HG03139 (cell line): Measurements from ENCODE around the gene EIF2S1.
"Not testable (repeated sequence)": the region's sequence is repeated elsewhere in the genome, so short reads cannot be mapped to it uniquely, and the experiment has no call there.

ENCODE experiments used
- ATAC-seq: cut with Tn5 transposase; IDR thresholded peaks from one replicate; pipeline ENCODE4 v1.9.1; 2021; ENCODE audit not compliant: unreplicated experiment

The EIF2S1 gene

GRCh38 chr14:67410313-67410712 lies 50.2 kb downstream of the EIF2S1 start:
- no peak for ATAC-seq

GRCh38 chr14:67411370-67411769 lies 51.2 kb downstream of the EIF2S1 start:
- no peak for ATAC-seq

GRCh38 chr14:67411820-67412421 lies 51.8 kb downstream of the EIF2S1 start, which contains the start of gene PLEK2:
TSS of gene PLEK2 (minus strand) at chr14:67412165. CDS start at chr14:67412059, 106 bp downstream.
- no peak for ATAC-seq

- ATAC-seq = no peak
Measured at GRCh38 chr14:67413806-67414769, 54.0 kb downstream of the EIF2S1 start.

DNA sequence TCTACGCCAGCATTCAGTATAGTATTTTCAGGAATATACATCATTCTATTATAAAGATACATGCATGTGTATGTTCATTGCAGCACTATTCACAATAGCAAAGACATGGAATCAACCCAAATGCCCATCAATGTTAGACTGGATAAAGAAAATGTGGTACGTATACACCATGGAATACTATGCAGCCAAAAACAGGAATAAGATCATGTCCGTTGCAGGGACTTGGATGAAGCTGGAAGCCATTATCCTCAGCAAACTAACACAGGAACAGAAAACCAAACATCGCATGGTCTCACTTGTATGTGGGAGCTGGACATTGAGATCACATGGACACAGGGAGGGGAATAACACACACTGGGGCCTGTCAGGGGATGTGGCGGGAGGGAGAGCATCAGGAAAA lies 55.5 kb downstream of the EIF2S1 start:
- ATAC-seq = not testable (repeated sequence)

DNA sequence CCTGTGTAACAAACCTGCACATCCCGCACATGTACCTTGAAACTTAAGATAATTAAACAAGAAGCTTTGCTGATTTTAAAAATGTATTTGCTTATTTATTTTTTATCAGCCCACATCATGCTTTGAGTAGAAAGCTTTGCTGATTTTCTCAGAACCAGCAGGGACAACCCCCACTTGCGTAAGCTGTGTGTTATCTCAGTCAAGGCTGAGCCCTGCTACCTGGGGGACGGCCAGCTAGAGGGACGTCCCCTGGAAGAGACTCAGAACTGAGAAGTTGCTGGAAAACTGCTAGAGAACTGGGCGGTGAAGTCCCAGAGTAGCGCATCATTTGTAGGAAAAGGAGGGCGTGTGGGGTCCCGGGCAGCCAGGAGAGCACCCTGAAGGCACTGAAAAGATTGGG lies 56.0 kb downstream of the EIF2S1 start:
- ATAC-seq = no peak

- ATAC-seq = no peak
Measured at GRCh38 chr14:67416810-67417209, 56.7 kb downstream of the EIF2S1 start.

DNA sequence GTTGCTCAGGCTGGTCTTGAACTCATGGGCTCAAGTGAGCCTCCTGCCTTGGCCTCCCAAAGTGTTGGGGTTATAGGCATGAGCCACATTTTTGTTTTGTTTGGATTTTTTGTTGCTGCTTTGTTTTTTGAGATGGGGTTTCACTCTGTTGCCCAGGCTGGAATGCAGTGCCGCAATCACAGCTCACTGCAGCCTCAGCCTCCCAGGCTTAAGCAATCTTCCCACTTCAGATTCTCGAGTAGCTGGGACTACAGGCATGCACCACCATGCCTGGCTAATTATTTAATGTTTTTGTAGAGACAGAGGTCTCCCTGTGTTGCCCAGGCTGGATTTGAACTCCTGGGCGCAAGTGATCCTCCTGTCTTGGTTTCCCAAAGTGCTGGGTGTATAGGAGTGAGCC lies 57.5 kb downstream of the EIF2S1 start:
- no peak for ATAC-seq

DNA sequence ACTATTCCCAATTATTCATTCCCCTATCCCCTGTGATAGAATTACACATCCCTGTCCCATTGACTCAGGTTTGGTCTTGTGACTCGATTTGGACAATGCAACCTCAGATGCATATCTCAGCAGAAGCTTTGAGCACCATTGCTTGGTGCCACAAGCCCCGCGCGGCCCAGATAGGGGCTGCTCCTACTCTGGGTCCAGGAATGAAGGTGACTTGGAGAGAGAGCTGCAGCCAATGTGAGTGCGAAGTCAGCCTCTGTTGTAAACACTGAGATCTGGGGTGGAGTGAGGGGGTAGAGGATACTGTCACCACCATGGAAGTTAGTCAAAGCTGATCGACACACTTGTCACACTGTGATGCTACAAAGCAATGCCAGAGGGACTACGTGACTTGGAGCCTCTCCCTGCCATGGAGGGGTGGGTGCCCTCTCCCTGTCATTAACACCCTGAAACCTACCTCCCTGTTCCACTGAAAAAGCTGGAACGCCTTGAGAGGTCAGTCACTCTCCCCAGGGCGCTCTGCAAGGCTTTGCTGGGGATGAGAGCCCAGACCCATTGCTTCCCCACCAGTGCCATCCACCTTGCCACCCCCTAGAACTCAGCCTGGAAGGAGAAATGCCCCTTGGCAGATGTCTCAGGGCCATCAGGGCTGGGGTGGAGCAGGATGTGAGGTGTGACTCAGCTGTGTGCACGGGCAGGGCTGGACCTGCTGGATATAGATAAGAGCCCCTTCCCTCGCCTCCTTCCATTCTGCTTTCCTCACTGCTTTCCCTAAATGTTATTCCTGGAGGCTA lies 58.5 kb downstream of the EIF2S1 start:
- no peak for ATAC-seq

GRCh38 chr14:67420102-67420739 lies 60.1 kb downstream of the EIF2S1 start:
- no peak for ATAC-seq

DNA sequence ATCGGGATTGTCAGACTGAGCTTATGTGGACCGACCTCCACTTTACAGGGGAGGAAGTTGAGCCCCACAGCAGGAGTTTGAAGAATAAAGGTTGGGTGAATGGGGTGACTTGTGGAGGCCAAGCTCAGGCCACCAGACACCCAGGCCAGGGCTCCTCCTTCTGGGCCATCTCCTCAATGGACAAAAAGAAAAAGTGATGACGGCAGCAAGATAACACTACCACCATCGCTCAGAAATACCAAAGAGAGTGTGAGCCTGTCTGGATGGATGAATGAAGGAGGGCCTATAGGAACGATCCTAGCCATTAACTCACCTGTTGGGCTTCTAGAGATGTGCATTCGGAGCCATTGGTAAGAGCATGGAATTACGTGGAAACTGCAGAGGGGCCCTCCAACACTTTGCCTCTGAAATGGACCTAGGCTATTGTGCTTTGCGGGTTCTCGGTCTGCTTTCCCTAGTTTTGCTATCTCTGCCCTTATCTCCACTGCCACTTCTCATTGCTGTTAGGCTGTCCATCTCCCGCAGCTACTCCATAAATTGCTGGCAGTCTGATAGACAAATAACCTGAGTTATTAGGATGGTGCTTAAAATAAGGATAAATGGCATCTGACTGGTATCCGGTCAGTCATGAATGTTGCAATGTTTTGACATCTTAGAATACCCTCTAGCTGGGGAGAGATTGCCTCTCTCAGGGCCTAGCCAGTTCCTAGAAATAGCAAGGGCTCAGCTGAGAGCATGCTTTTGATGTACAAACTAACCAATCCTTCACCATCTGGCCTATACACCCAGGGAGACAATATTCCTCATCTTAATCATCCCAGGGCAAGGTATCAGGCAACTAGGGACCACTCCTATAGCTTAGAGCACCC lies 61.5 kb downstream of the EIF2S1 start:
- no peak for ATAC-seq

DNA sequence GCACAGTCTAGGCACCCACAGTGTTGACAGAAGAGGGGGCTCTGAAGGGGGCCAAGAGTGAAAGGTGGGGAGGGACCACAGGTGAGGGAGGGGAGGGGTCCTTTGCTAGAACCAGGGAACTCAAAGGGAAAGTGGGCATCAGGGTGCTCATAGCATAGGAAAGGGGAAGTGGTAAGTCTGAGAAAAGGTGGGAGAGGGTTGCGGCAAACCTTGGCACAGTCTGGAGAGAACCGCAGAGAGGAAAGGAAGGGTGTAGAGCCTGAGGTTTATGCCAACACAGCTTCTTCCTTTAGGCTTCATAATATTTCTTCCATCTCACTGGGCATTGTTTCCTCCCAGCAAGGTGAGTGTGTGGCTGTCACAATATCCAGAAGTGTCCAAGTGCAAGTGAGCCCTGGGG lies 63.3 kb downstream of the EIF2S1 start:
- no peak for ATAC-seq

GRCh38 chr14:67424539-67424938 lies 64.4 kb downstream of the EIF2S1 start:
- ATAC-seq = no peak

DNA sequence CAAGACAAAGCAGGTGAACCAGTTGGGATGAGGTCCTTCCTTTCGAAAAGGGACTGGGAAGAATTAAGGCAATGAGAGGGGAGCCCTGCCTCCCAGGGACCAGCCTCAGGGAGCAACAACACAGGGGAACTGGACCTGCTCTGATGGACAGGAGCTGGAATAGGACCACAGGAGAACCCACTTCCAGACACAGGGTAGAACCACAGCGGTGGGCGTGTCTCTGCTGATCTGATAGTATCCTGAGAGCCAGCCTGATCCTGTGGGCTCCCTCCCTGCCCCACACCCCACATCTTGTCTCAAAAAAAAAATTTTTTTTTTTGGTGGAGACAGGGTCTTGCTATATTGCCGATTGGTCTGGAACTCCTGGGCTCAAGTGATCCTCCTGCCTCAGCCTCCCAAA lies 65.5 kb downstream of the EIF2S1 start:
- ATAC-seq = no peak

DNA sequence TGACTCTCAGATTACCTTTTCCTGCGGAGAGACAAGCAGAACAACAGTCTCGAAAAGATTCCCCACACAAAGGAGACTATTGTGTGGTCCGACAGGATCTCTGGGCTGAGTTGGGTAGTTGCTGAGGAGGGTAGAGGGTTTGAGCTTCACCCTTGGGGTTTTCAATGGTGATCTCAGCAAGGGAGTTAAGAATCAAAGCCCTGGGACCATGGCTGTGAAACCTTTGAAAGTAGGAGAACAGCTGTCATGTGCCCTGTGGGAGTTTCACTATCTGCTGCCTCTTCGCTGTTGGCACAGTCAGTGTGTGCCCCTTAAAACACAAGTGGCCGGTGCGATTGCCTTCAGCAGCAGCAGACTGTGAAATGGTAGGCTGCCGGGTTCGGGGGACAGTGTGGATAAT lies 66.0 kb downstream of the EIF2S1 start:
- ATAC-seq = no peak

DNA sequence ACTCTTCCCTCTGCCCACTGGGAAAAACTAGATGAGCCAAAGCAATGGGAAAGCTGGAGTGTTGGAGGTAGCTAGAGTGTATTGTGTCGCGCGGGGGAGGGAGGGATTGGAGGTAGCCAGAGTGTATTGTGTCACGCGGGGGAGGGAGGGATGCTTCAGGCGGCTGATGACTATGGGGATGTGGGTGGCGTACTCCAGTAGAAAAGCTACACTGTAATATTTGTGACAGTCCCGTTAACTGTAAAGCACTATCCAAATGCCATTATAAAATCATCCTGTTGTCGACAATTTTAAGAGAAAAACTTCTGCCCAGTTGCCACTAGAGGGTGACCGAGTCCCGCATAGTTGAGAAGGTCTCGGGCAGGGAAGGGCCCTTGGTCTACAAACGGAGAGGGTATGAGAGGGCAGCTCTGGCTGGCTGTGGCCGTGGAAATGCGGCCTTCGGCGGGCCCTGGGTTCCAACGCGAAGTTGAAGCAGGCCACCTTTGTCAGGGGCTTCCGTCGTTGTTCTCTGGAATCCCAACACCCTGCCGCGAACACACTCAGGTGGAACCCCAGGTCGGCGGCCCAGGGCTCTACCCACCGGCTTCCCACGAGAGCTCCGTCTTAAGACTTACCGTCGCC lies 67.0 kb downstream of the EIF2S1 start:
- no peak for ATAC-seq

- no peak for ATAC-seq
Measured at GRCh38 chr14:67428501-67429031, 68.4 kb downstream of the EIF2S1 start.

- ATAC-seq = no peak
Measured at GRCh38 chr14:67429510-67430205, 69.5 kb downstream of the EIF2S1 start.
